ENCODE measurements around the gene EHMT1.

Gene EHMT1

GRCh38 chr9:137660144-137660543, 41.3 kb downstream of the EHMT1 start:
- no peak for TF ChIP-seq CTCF (IDR thresholded peaks at IDR 0.05; ENCODE audit: low read depth, low read length)

GRCh38 chr9:137663584-137663983, 44.8 kb downstream of the EHMT1 start:
- no peak for TF ChIP-seq CTCF (IDR thresholded peaks at IDR 0.05; ENCODE audit: low read depth, low read length)
- H3K4me3 ChIP-seq (ENCODE audit: low read depth, low read length), result no peak overlapping the region

More at GRCh38 chr9:137660144-137660543, 41.3 kb downstream of the EHMT1 start:
- H3K4me3 ChIP-seq (ENCODE audit: low read depth, low read length), result no peak overlapping the region

GRCh38 chr9:137664676-137665075, 45.9 kb downstream of the EHMT1 start:
- TF ChIP-seq CTCF (IDR thresholded peaks at IDR 0.05; ENCODE audit: low read depth, low read length), result no peak

GRCh38 chr9:137665226-137665625, 46.4 kb downstream of the EHMT1 start:
- no peak overlapping the region for H3K4me3 ChIP-seq (ENCODE audit: low read depth, low read length)
- no peak for TF ChIP-seq CTCF (IDR thresholded peaks at IDR 0.05; ENCODE audit: low read depth, low read length)

More at GRCh38 chr9:137664676-137665075, 45.9 kb downstream of the EHMT1 start:
- H3K4me3 ChIP-seq (ENCODE audit: low read depth, low read length), result no peak overlapping the region

- no peak overlapping the region for H3K4me3 ChIP-seq (ENCODE audit: low read depth, low read length)
Observed at GRCh38 chr9:137665697-137666512, 47.1 kb downstream of the EHMT1 start.

GRCh38 chr9:137666513-137666822, 47.7 kb downstream of the EHMT1 start:
- TF ChIP-seq CTCF (IDR thresholded peaks at IDR 0.05; ENCODE audit: low read depth, low read length), result no peak
- no peak overlapping the region for H3K4me3 ChIP-seq (ENCODE audit: low read depth, low read length)

More at GRCh38 chr9:137665697-137666512, 47.1 kb downstream of the EHMT1 start:
- TF ChIP-seq CTCF (IDR thresholded peaks at IDR 0.05; ENCODE audit: low read depth, low read length), result no peak

GRCh38 chr9:137666955-137667670, 48.3 kb downstream of the EHMT1 start:
- no peak overlapping the region for H3K4me3 ChIP-seq (ENCODE audit: low read depth, low read length)
- TF ChIP-seq CTCF (IDR thresholded peaks at IDR 0.05; ENCODE audit: low read depth, low read length), result no peak
